OCI-LY7 (cell line): ENCODE data around the gene PHACTR2. TPM values are rescaled to one million over a fixed set of nuclear protein-coding genes. Genes with fewer than 3 reads are reported as not detected.
"Not testable (repeated sequence)": the region's sequence is repeated elsewhere in the genome, so short reads cannot be mapped to it uniquely, and the experiment has no call there.

ENCODE experiments used
- BruUV-seq: library from RNA; stranded (reverse); fragments of 400-500 nt; replicated peaks from 2 replicates; lab custom pipeline; 2021; lab: Mats Ljungman, UMichigan
- CTCF ChIA-PET: fragments of 300-600 bp; sonication (Branson Sonifier 250); formaldehyde crosslinking; loops from one replicate; lab custom pipeline; 2022; ENCODE audit warnings: antibody characterized with exemption; ENCODE audit not compliant: unreplicated experiment; lab: Charles Lee
- POLR2A ChIA-PET: fragments of 300-600 bp; sonication (Branson Sonifier 250); formaldehyde crosslinking; loops from one replicate; lab custom pipeline; 2022; ENCODE audit warnings: antibody characterized with exemption; lab: Charles Lee
- DNase-seq: peaks from one replicate; pipeline ENCODE4 v3.0.0-alpha.2; 2015; ENCODE audit warnings: low spot score
- H2AFZ ChIP-seq: fragments of 200-600 bp; sonication (generic), shearing (Covaris generic); 2 replicates; pipeline ENCODE4 v1.6.1; 2014; ENCODE audit warnings: mild to moderate bottlenecking, antibody characterized with exemption, low read length, moderate library complexity
- H3K27ac ChIP-seq: fragments of 200-600 bp; sonication (generic); 2 replicates; pipeline ENCODE4 v1.5.1; 2014; ENCODE audit warnings: mixed run types, low read depth, mild to moderate bottlenecking, moderate library complexity, low read length, inconsistent platforms; ENCODE audit not compliant: poor library complexity, severe bottlenecking
- H3K36me3 ChIP-seq: fragments of 200-600 bp; sonication (generic); 2 replicates; pipeline ENCODE4 v1.6.1; 2014; ENCODE audit warnings: mild to moderate bottlenecking, antibody characterized with exemption, low read length, moderate library complexity, mixed read lengths; ENCODE audit not compliant: insufficient read depth
- H3K4me1 ChIP-seq: fragments of 200-600 bp; sonication (generic); 2 replicates; pipeline ENCODE4 v1.5.1; 2014; ENCODE audit warnings: mild to moderate bottlenecking, low read length; ENCODE audit not compliant: insufficient read depth, poor library complexity, severe bottlenecking
- H3K4me2 ChIP-seq: fragments of 200-600 bp; sonication (generic); 2 replicates; pipeline ENCODE4 v1.6.1; 2014; ENCODE audit warnings: mild to moderate bottlenecking, low read length
- H3K4me3 ChIP-seq: fragments of 200-600 bp; sonication (generic); 2 replicates; pipeline ENCODE4 v1.5.1; 2014; ENCODE audit warnings: mild to moderate bottlenecking, low read depth, low read length; ENCODE audit not compliant: poor library complexity, severe bottlenecking
- H3K79me2 ChIP-seq: fragments of 200-600 bp; sonication (generic); 2 replicates; pipeline ENCODE4 v1.6.1; 2016; ENCODE audit warnings: low read depth, mild to moderate bottlenecking, low read length, moderate library complexity, mixed read lengths; ENCODE audit not compliant: insufficient read depth
- H3K9me2 ChIP-seq: fragments of 200-600 bp; sonication (generic); 2 replicates; pipeline ENCODE4 v1.6.1; 2016; ENCODE audit warnings: mild to moderate bottlenecking, low read length, mixed read lengths; ENCODE audit not compliant: insufficient read depth
- H3K9me3 ChIP-seq: fragments of 200-600 bp; sonication (generic); 2 replicates; pipeline ENCODE4 v1.6.1; 2014; ENCODE audit warnings: mild to moderate bottlenecking, mixed run types, low read length, mixed read lengths
- H4K20me1 ChIP-seq: fragments of 200-600 bp; sonication (generic); 2 replicates; pipeline ENCODE4 v1.6.1; 2014; ENCODE audit warnings: mild to moderate bottlenecking, antibody characterized with exemption, low read length, moderate library complexity, mixed read lengths; ENCODE audit not compliant: insufficient read depth
- CTCF ChIP-seq: fragments of 200-600 bp; sonication (generic); conservative IDR thresholded peaks from 2 replicates; pipeline ENCODE4 v1.5.1; 2014; ENCODE audit warnings: mild to moderate bottlenecking, antibody characterized with exemption, low read length, moderate library complexity, mixed read lengths
- EZH2phosphoT487 ChIP-seq: fragments of 200-600 bp; sonication (generic); IDR thresholded peaks from 2 replicates; pipeline ENCODE4 v1.6.1; 2018; ENCODE audit warnings: low read depth, borderline replicate concordance, mild to moderate bottlenecking, mixed run types, antibody characterized with exemption, low read length, moderate library complexity, mixed read lengths
- intact Hi-C: fragments of 100-400 bp; cut with micrococcal nuclease; formaldehyde crosslinking; loops from one replicate; pipeline ENCODE4 v1.10.0; 2022; ENCODE audit not compliant: unreplicated experiment
- total RNA-seq, 2 experiments: library from RNA; depleted of rRNA in 1 of 2; stranded (reverse); fragments of >200 nt in 1 of 2; shearing (Covaris generic) in 1 of 2; gene quantifications; 2 replicates each; pipeline ENCODE4 v1.2.3, GENCODE V29; 2014 to 2022

The PHACTR2 gene
- total RNA-seq, 2 experiments from 2014 or later, result 0.06 to 5.4 TPM

- H3K4me1 ChIP-seq, result no peaks in the 10 kb centered on the region
- DNase-seq, result no peak
- TF ChIP-seq EZH2phosphoT487, result no peak
- TF ChIP-seq CTCF, result no peak
- H2AFZ ChIP-seq, result no peak overlapping the region
- H3K4me3 ChIP-seq, result no peak overlapping the region
- no peaks in the 10 kb centered on the region for H3K9me2 ChIP-seq
- no peak overlapping the region for H3K4me2 ChIP-seq
- no TSS peak for BruUV-seq
- no peaks in the 10 kb centered on the region for H4K20me1 ChIP-seq
- ChIA-PET POLR2A (no interaction called here), CTCF (no interaction called here)
- H3K36me3 ChIP-seq, result no peaks in the 10 kb centered on the region
- no peaks in the 10 kb centered on the region for H3K9me3 ChIP-seq
- no peaks in the 10 kb centered on the region for H3K79me2 ChIP-seq
- no peak overlapping the region for H3K27ac ChIP-seq
- intact Hi-C loops, result no loop called here
Observed at GRCh38 chr6:143657809-143658208, 20.0 kb upstream of the PHACTR2 start.

- H3K36me3 ChIP-seq, CTCF ChIA-PET, H3K79me2 ChIP-seq, H3K4me1 ChIP-seq, H3K9me3 ChIP-seq, intact Hi-C loops, H2AFZ ChIP-seq, H4K20me1 ChIP-seq, H3K9me2 ChIP-seq, BruUV-seq, H3K4me3 ChIP-seq, H3K27ac ChIP-seq, H3K4me2 ChIP-seq, DNase-seq: not testable (repeated sequence)
- POLR2A ChIA-PET, result interaction anchor here (0.7 kb wide), 1 partner anchor 162 kb away, joined by 3 read pairs; no protein-coding TSS in a partner anchor
Observed at GRCh38 chr6:143660170-143660569, 17.6 kb upstream of the PHACTR2 start.

DNA sequence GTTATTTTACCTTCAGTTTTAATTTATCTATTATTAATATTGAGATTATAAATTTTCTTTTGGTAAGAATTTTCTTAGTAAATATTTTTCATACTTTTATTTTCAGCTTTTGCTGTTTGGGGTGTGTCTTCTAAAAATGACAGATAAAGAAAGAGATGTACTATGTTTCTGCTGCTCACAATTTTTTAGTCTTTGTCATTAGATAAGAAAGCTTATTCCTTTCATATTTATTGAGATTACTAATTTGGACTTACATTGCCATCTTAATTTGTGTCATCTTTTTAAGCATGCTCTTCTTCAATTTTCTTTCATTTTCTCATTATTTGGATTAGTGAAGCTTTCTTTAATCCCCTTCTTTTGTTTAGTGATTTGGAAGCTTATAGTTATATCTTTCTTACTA, 13.6 kb upstream of the PHACTR2 start:
- Histone ChIP-seq H3K4me2 (no peak overlapping the region), H4K20me1 (no peaks in the 10 kb centered on the region), H3K4me3 (no peak overlapping the region), H3K9me3 (no peaks in the 10 kb centered on the region), H3K27ac (no peak overlapping the region), H3K9me2 (no peaks in the 10 kb centered on the region), H3K4me1 (no peaks in the 10 kb centered on the region), H2AFZ (no peak overlapping the region), H3K36me3 (no peaks in the 10 kb centered on the region), H3K79me2 (no peaks in the 10 kb centered on the region)
- intact Hi-C loops, result no loop called here
- DNase-seq, result no peak
- TF ChIP-seq EZH2phosphoT487 (no peak), CTCF (no peak)
- no TSS peak for BruUV-seq
- ChIA-PET CTCF (no interaction called here), POLR2A (interaction anchor here (0.6 to 1.9 kb wide), 2 partner anchors 20 to 86 kb away, joined by 4 to 6 read pairs; no protein-coding TSS in a partner anchor)

DNA sequence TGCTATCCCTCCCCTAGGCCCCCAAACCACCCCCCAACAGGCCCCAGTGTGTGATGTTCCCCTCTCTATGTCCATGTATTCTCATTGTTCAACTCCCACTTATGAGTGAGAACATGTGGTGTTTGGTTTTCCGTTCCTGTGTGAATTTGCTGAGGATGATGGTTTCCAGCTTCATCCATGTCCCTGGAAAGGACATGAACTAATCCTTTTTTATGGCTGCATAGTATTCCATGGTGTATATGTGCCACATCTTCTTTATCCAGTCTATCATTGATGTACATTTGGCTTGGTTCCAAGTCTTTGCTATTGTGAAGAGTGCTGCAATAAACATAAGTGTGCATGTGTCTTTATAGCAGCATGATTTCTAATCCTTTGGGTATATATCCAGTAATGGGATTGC, 11.8 kb upstream of the PHACTR2 start:
- POLR2A ChIA-PET, result interaction anchor here (0.7 kb wide), 1 partner anchor 13 kb away, joined by 3 read pairs; no protein-coding TSS in a partner anchor
- DNase-seq, result not testable (repeated sequence)

GRCh38 chr6:143669483-143669882, 8.3 kb upstream of the PHACTR2 start:
- H3K4me2 ChIP-seq, H3K36me3 ChIP-seq, CTCF ChIA-PET, H4K20me1 ChIP-seq, H3K9me2 ChIP-seq, intact Hi-C loops, H3K27ac ChIP-seq, H3K4me1 ChIP-seq, POLR2A ChIA-PET, DNase-seq, H3K4me3 ChIP-seq, BruUV-seq, H3K9me3 ChIP-seq, H3K79me2 ChIP-seq, H2AFZ ChIP-seq: not testable (repeated sequence)

More for the DNA sequence above, 11.8 kb upstream of the PHACTR2 start:
- CTCF ChIA-PET, intact Hi-C loops, H4K20me1 ChIP-seq, H3K9me2 ChIP-seq, H2AFZ ChIP-seq, H3K27ac ChIP-seq, H3K36me3 ChIP-seq, BruUV-seq, H3K4me3 ChIP-seq, H3K4me2 ChIP-seq, H3K79me2 ChIP-seq, H3K4me1 ChIP-seq, H3K9me3 ChIP-seq: not testable (repeated sequence)
